GM19025 (cell line): ENCODE results near the gene FAM210B.
"Not testable (repeated sequence)": the region's sequence is repeated elsewhere in the genome, so short reads cannot be mapped to it uniquely, and the experiment has no call there.

ENCODE experiments used
- ATAC-seq: cut with Tn5 transposase; IDR thresholded peaks from one replicate; pipeline ENCODE4 v1.9.1; 2021; ENCODE audit warnings: mild to moderate bottlenecking, low read depth, moderate library complexity; ENCODE audit not compliant: unreplicated experiment

The FAM210B gene

DNA sequence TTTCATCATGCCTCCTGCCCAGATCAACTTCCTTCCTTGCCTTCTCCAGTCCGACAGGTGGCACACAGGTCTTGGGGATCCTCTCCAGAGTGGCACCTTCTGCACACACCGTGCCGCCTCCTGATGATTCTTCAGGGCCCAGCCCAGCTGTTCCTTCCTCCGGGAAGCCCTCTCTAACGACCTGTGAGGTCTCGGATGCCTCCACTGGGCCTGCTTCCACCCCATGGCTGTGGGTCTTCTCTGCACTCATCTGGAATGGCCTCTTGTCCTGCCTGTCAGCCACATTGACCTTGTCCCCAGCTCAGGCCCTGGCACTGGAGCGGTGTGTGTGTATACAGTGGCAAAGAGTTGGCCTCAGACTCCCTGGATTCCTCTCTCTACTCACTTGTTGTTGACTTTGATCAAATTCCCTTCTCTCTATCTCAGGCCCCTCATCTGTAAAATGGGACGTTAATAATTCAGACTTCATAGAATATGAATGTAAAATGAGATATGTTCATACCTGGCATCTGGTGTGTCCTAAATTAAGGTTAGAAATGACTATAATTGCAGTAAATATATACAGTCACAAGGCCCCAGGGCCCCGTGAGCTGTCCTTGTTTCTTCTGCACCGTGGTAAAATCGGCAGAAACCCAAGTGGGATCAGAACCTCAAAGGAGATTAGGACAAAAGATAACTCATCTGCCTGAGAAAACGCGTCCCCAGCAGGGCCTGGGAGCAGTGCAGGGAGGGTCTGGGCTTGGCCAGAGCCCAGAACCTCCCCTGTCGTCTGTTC is 1.5 kb downstream of the FAM210B start:
- ATAC-seq, result no peak

GRCh38 chr20:56360908-56361205 is 2.1 kb downstream of the FAM210B start:
- ATAC-seq, result no peak

- ATAC-seq, result no peak
Observed at GRCh38 chr20:56361900-56362299, 3.1 kb downstream of the FAM210B start.

GRCh38 chr20:56362833-56363413 is 4.1 kb downstream of the FAM210B start:
- ATAC-seq, result no peak

- ATAC-seq, result no peak
Observed at GRCh38 chr20:56363491-56363890, 4.7 kb downstream of the FAM210B start.

- ATAC-seq, result no peak
Observed at GRCh38 chr20:56368351-56369134, 9.8 kb downstream of the FAM210B start.

DNA sequence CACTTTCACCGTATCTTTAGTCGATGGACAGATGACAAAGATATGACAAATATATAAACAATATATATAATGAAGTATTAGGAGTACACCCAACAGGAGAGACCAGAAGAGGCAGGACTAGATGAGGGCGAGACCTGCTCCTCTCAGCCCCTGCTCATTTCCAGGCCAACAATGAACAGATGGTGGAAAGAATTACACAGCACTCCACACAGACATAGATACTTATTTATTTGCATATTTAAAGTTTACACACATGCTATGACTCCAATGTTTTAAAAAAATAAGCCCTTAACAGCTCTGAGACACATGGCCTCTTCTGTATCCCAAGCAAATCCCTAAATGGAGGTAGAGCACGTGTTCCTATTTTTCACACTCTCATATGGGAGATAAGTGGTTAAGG is 10.4 kb downstream of the FAM210B start:
- ATAC-seq, result no peak

DNA sequence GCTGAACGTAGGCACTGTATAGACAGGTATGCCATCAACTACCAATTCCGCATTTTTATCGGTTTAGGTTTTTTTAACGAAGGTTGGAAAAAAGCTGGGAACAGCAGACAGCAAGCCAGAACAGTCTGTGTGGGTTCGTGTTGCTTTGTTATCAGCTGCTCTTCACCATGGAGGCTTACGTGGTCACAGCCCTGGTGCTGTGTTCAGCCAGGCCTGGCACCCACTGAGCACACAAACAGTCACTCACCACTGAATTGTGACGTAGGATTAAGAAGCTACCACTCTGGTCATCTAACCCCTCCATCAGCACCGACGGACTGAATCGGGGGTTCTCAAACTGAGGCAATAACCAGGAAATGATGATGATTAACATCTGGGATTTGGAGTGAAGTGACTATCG is 13.2 kb downstream of the FAM210B start:
- ATAC-seq, result no peak

- ATAC-seq, result no peak
Observed at GRCh38 chr20:56372850-56373249, 14.1 kb downstream of the FAM210B start.

DNA sequence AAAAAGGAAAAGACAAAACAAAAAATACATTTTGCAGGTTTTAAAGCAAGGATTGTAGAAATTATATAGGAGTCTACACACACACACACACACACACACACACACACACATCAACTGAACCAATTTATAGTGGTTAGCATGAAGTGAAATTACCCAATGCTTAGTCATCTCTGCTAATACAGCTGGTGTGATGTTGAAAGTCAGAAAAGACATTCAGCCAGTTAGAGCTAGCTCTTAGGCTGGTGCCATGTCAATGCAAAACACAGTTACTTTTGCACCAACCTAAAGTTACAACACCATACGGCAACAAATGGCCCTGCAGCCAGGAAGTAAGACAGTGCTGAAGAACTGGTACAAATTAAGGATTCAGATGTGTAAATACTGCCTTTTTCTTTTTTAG is 15.2 kb downstream of the FAM210B start:
- ATAC-seq, result no peak

DNA sequence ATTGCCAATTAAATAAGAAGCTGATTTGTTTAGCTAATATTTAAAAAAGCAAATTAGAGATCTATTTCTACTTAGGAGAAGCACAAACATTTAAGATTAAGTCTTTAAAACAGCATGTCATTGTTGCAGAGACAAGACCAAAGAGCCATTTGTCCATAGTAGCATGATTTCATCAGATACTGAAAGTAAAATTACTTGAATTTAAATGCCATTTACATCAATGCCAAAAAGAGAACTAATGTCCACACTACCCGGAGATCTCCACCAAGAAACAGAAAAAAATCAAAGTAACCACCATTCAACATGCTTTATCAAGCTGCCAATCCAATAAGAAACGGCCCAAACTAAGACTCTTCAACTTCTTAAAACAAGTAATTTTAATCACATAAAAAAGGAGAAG is 17.6 kb downstream of the FAM210B start:
- no peak for ATAC-seq

DNA sequence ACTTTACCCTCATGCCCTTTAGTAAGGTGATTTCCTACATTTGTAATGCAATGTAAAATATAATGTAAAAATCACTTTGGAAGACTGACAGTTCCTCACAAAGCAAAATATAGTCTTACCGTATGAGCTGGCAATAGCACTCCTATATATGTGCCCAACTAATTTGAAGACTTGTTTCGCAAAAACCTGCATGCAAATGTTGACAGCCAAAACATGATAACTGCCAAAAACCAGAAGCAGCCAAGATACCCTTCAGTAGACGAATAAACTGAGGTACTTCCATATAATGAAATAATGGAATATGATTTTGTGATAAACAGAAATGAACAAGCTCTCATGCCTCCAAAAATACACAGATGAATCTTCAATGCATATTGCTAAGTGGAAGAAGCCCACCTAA is 19.6 kb downstream of the FAM210B start:
- no peak for ATAC-seq

GRCh38 chr20:56380375-56380774 is 21.6 kb downstream of the FAM210B start:
- ATAC-seq, result no peak

DNA sequence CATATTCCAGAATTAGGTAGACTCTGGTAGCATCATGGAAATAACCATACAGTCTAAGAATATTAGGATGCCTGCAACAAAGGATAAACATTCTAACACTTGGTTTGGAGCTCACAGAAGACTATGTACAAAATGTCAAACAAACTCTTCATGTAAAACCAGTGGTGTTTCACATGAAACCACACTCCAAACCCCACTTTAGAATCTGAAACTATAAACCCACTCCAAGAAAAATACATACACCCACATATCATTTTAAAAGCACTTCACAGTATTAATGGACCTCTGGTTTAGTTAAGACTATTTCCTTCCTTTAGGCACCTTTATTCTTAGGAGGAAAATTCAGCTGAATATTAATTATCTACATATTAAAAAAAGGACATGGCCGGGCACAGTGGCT is 22.7 kb downstream of the FAM210B start:
- no peak for ATAC-seq

DNA sequence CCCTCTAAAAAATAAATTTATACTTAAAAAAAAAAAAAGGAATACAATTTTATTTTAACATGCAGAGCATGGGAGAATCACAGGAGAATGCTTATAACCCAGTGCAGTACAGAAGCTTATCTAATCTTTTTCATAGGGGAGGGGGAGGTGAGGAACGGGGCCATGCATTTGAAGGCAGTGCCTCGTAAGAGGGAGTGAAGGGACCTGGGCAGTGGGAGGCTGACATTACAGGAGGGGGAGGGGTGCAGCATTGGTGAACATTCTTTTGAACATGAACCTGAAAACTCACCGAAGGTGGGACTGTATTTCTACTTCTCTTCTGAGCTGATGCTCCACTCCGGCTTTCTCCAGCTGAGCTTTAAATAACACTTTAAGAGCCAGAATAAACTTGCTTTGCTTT is 23.9 kb downstream of the FAM210B start:
- no peak for ATAC-seq

DNA sequence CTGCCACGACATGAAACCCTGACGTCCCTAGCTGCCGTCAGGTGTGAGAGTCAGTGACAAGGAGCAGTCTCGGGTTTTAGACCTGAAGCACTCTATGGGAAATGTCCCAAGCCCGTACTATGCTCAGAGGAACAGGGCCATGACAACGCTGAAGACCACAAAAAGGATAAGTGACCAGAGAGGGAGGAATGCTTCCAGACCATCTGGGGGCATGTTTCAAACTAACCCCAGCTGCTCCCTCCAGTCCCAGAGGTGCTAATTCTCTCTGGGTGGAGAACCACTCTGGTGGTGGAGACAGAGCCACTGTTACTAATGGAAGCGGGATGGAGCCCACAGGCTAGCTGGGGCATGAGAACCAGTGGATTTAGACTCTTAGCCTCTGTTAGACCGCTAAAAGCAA is 24.6 kb downstream of the FAM210B start:
- no peak for ATAC-seq

DNA sequence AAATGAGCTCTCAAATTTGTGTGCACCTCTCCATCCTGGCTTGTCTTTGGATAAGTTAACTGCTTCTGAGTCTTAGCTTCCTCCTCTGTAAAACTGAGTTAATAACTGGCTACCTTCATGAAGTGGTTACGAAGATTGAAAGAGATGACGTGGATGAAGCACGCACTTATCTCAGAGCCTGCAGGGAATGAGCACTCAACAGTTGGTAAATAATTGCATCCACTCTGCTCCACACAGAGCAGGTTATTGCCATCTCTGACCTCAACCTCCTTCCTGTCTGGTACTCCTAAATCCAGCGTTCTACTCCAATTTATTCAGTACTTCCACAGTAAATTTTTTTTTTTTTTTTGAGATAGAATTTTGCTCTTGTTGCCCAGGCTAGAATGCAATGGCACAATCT is 26.4 kb downstream of the FAM210B start:
- ATAC-seq, result no peak

GRCh38 chr20:56386219-56386618 is 27.4 kb downstream of the FAM210B start:
- no peak for ATAC-seq

- no peak for ATAC-seq
Observed at GRCh38 chr20:56388882-56389281, 30.1 kb downstream of the FAM210B start.

- ATAC-seq, result no peak
Observed at GRCh38 chr20:56389807-56390206, 31.0 kb downstream of the FAM210B start.

DNA sequence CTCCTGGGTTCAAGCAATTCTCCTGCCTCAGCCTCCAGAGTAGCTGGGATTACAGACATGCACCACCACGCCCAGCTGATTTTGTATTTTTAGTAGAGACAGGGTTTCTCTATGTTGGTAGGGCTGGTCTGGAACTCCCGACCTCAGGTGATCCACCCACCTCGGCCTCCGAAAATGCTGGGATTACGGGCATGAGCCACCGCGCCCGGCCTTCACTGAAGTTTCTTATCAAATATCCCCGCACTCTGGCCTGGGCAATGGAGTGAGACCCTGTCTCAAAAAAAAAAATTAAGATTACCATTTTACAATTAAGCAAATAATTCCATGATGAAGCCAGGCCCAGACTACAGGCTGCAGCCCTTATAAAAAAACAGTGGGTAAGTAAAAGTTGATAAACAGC is 31.6 kb downstream of the FAM210B start:
- ATAC-seq, result not testable (repeated sequence)

DNA sequence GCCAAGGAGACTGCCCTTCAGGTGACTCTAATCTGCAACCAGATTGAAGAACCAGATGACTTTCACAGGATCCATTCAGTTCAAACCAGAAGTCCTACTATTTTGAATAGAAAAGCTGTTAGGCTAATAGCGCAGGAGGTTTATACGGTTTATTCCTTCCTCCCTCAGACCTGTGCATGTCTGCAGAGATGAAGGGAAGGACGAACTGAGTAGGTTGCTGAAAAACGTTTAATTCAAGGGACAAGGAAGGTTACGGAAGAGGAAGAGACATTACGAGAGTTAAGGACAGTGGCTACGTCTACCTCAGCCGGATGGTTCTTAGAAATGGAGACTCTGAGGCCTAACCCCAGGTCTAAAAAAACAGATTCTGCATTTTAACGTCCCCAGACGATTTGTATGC is 32.3 kb downstream of the FAM210B start:
- no peak for ATAC-seq
